Measurements from ENCODE around the gene TREM2. TPM values are rescaled to one million over a fixed set of nuclear protein-coding genes. Genes with fewer than 3 reads are reported as not detected.

TREM2 gene
- total RNA-seq, 1 experiment from 2014 or later: not detected

DNA sequence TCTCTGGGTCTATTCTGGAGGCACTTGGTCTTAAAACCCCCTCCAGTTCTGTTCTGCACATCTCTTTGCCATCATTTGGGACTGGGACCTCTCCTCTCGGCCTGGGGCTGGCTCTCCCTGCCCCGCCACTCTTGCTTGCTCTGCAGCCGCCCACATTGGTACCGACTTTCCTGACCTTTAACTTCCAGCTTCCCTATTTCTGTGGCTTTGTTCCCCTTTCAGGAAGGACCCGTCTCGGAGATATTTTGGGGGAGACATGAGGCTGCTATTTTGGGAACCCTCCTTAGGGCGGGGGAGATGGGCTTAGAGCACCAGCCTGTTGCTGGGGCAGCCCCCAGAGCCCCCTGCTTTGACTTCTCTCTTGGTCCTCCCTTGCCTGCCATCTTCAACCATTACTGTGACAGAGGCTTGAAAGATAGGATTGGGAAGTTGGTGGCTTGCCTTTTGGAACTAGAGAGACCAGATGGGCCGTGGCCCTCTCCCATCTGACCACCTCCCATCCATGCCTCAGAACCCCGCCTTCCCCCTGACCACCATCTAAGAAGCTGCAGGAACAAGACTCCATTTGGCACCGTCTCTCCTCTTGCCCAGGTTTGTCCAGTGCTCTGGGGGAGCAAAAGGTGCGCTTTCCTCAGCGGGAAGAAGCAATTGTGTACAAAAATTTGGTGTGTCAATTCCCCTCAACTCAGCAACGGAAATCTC, 914 bp downstream of the TREM2 start:
- Histone ChIP-seq H3K9me2 (replicated peaks; ENCODE audit: low read length) (no peaks in the 10 kb centered on the region), H3K27me3 (ENCODE audit: low read length) (peaks cover 10% of the 10 kb centered on the region; the same call in 1 of the 2 replicates), H3F3A (ENCODE audit: low read length, unreplicated experiment) (no peaks in the 10 kb centered on the region), H3K27ac (ENCODE audit: low read length) (no peak overlapping the region), H3K9me3 (ENCODE audit: low read length) (no peaks in the 10 kb centered on the region), H3K9ac (ENCODE audit: low read length) (no peak overlapping the region), H3K4me3 (ENCODE audit: low read length) (no peak overlapping the region), H4K20me1 (ENCODE audit: low read length) (no peaks in the 10 kb centered on the region), H3K4me2 (ENCODE audit: low read length) (no peak overlapping the region), H2AFZ (ENCODE audit: low read length) (no peak overlapping the region), H3K4me1 (ENCODE audit: insufficient read depth, low read length) (no peaks in the 10 kb centered on the region), H3K79me2 (ENCODE audit: low read length) (no peaks in the 10 kb centered on the region), H3K36me3 (ENCODE audit: low read depth, low read length) (no peaks in the 10 kb centered on the region)
- ChIA-PET CTCF (no interaction called here), POLR2A (ENCODE audit: unreplicated experiment) (no interaction called here)
- no peak for TF ChIP-seq EZH2phosphoT487 (IDR thresholded peaks at IDR 0.05; ENCODE audit: borderline replicate concordance, low read length)
- TF ChIP-seq EZH2 (IDR thresholded peaks at IDR 0.05; ENCODE audit: low read length, unreplicated experiment): no peak
- TF ChIP-seq, protein P1, sequence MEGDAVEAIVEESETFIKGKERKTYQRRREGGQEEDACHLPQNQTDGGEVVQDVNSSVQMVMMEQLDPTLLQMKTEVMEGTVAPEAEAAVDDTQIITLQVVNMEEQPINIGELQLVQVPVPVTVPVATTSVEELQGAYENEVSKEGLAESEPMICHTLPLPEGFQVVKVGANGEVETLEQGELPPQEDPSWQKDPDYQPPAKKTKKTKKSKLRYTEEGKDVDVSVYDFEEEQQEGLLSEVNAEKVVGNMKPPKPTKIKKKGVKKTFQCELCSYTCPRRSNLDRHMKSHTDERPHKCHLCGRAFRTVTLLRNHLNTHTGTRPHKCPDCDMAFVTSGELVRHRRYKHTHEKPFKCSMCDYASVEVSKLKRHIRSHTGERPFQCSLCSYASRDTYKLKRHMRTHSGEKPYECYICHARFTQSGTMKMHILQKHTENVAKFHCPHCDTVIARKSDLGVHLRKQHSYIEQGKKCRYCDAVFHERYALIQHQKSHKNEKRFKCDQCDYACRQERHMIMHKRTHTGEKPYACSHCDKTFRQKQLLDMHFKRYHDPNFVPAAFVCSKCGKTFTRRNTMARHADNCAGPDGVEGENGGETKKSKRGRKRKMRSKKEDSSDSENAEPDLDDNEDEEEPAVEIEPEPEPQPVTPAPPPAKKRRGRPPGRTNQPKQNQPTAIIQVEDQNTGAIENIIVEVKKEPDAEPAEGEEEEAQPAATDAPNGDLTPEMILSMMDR (conservative IDR thresholded peaks at IDR 0.05; ENCODE audit: low read depth, low read length): no peak
- no peak for ATAC-seq
- no peak for DNase-seq
- BruUV-seq (replicated peaks): no TSS peak
- intact Hi-C loops (cut with micrococcal nuclease): no loop called here

DNA sequence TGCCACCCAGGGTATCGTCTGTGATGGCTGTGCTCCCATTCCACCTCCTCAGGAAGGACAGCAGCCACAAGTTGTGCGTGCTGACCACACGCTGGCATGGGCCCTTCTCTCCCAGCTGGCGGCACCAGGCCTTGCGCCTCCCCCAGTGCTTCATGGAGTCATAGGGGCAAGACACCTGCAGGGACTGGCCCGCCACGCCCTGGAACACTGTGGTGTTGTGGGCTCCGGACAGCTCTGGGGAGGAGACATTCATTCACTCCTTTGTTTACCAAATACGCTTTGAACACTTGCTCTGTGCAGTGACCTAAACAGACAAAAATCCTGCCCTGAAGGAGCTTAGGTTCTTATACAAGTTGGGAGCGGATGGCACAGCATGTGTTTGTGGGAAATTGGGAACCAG, 1.5 kb downstream of the TREM2 start:
- DNase-seq: no peak

DNA sequence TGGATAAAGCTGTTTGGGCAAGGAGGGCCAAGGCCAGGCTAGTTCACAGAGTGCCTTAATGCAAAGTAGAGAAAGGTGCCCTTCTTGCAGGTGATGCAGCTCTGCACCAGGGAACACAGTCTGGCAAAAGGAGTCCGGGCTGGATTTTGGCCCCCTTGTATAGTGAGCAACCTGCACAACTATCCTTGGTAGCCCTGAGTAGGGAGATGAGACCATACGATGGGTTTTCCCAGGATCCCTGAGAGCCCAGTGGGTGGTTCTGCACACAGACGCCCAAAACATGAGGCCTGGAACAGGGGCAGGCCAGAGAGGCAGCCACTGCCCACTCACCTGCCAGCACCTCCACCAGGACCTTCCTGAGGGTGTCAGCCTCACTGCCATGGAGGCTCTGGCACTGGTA, 2.0 kb downstream of the TREM2 start:
- H3K27ac ChIP-seq (ENCODE audit: low read length): no peak overlapping the region
- no peak overlapping the region for H3K4me2 ChIP-seq (ENCODE audit: low read length)
- ATAC-seq: no peak
- no peak overlapping the region for H3K9ac ChIP-seq (ENCODE audit: low read length)
- no peaks in the 10 kb centered on the region for H3F3A ChIP-seq (ENCODE audit: low read length, unreplicated experiment)
- H3K36me3 ChIP-seq (ENCODE audit: low read depth, low read length): no peaks in the 10 kb centered on the region
- no peaks in the 10 kb centered on the region for H4K20me1 ChIP-seq (ENCODE audit: low read length)
- ChIA-PET POLR2A (ENCODE audit: unreplicated experiment) (no interaction called here), CTCF (no interaction called here)
- no peaks in the 10 kb centered on the region for H3K79me2 ChIP-seq (ENCODE audit: low read length)
- H3K27me3 ChIP-seq (ENCODE audit: low read length): peaks cover 16% of the 10 kb centered on the region; the same call in 1 of the 2 replicates
- TF ChIP-seq EZH2 (IDR thresholded peaks at IDR 0.05; ENCODE audit: low read length, unreplicated experiment) (no peak), EZH2phosphoT487 (IDR thresholded peaks at IDR 0.05; ENCODE audit: borderline replicate concordance, low read length) (no peak)
- TF ChIP-seq, protein P1 (conservative IDR thresholded peaks at IDR 0.05; ENCODE audit: low read depth, low read length): no peak
- no peak overlapping the region for H2AFZ ChIP-seq (ENCODE audit: low read length)
- no peak overlapping the region for H3K4me3 ChIP-seq (ENCODE audit: low read length)
- no peaks in the 10 kb centered on the region for H3K9me2 ChIP-seq (replicated peaks; ENCODE audit: low read length)
- no TSS peak for BruUV-seq (replicated peaks)
- DNase-seq: no peak
- H3K9me3 ChIP-seq (ENCODE audit: low read length): no peaks in the 10 kb centered on the region
- no peaks in the 10 kb centered on the region for H3K4me1 ChIP-seq (ENCODE audit: insufficient read depth, low read length)
- intact Hi-C loops (cut with micrococcal nuclease): no loop called here

More for the DNA sequence above, 1.5 kb downstream of the TREM2 start:
- Histone ChIP-seq H3K36me3 (ENCODE audit: low read depth, low read length) (no peaks in the 10 kb centered on the region), H3K27me3 (ENCODE audit: low read length) (peaks cover 15% of the 10 kb centered on the region; the same call in 1 of the 2 replicates), H3K27ac (ENCODE audit: low read length) (no peak overlapping the region), H4K20me1 (ENCODE audit: low read length) (no peaks in the 10 kb centered on the region), H3F3A (ENCODE audit: low read length, unreplicated experiment) (no peaks in the 10 kb centered on the region), H3K9me3 (ENCODE audit: low read length) (no peaks in the 10 kb centered on the region), H3K4me1 (ENCODE audit: insufficient read depth, low read length) (no peaks in the 10 kb centered on the region), H2AFZ (ENCODE audit: low read length) (no peak overlapping the region), H3K4me3 (ENCODE audit: low read length) (no peak overlapping the region), H3K9me2 (replicated peaks; ENCODE audit: low read length) (no peaks in the 10 kb centered on the region), H3K9ac (ENCODE audit: low read length) (no peak overlapping the region), H3K4me2 (ENCODE audit: low read length) (no peak overlapping the region), H3K79me2 (ENCODE audit: low read length) (no peaks in the 10 kb centered on the region)
- POLR2A ChIA-PET (ENCODE audit: unreplicated experiment): no interaction called here
- TF ChIP-seq, protein P1 (conservative IDR thresholded peaks at IDR 0.05; ENCODE audit: low read depth, low read length): no peak
- TF ChIP-seq EZH2phosphoT487 (IDR thresholded peaks at IDR 0.05; ENCODE audit: borderline replicate concordance, low read length) (no peak), EZH2 (IDR thresholded peaks at IDR 0.05; ENCODE audit: low read length, unreplicated experiment) (no peak)
- no TSS peak for BruUV-seq (replicated peaks)
- intact Hi-C loops (cut with micrococcal nuclease): no loop called here
- CTCF ChIA-PET: no interaction called here
- ATAC-seq: no peak

Data from PC-3 (cell line).